Measurements from ENCODE around the gene IMMP2L. TPM values are rescaled to one million over a fixed set of nuclear protein-coding genes. Genes with fewer than 3 reads are reported as not detected.

Gene IMMP2L
- total RNA-seq, 2 experiments from 2014 or later = 14.7 to 15.1 TPM

GRCh38 chr7:111560773-111561653, 1.3 kb downstream of the IMMP2L start:
- ChIA-PET CTCF (interaction anchor here (0.6 kb wide), 1 partner anchor 23 kb away, joined by 3 read pairs; no protein-coding TSS in a partner anchor), POLR2A (no interaction called here)

DNA sequence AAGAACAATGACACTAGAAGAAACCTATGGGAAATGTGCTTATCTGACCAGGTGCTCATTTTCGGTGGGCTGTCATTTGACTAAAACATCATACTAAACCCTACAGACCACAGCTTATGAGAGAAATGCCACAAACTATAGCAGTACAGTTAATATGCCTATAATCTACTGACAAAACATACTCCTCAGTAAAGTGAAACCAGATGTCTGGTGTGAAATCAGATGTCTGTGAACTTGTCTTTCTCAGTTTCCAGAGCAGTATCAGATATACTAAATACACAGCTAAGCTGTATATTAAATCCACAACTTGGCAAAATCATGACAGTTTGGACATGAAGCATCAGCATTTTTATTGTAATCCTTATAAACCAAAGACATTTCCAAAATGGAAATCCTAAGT, 3.3 kb downstream of the IMMP2L start:
- ChIA-PET POLR2A (interaction anchor here (0.9 kb wide), 1 partner anchor 28 kb away, joined by 3 read pairs; no protein-coding TSS in a partner anchor), CTCF (no interaction called here)

DNA sequence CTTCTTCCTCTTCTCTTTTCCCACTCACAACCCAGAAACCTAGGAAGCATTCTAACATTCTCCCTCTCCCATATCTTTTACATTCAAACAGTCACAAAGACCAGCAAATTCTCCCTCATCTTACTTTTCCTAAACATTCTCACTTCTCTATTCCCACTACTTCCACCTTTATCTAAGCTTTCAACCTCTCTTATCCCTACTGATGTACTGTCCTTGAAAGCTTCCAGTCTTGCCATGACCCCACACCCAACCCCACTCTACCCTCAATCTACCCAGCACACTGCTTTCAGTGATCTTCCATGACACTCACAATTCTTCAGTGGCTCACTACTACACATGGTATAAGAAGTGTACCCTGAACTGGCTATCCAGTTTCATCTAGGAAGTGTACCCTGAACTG, 5.3 kb downstream of the IMMP2L start:
- ChIA-PET CTCF (no interaction called here), POLR2A (no interaction called here)

DNA sequence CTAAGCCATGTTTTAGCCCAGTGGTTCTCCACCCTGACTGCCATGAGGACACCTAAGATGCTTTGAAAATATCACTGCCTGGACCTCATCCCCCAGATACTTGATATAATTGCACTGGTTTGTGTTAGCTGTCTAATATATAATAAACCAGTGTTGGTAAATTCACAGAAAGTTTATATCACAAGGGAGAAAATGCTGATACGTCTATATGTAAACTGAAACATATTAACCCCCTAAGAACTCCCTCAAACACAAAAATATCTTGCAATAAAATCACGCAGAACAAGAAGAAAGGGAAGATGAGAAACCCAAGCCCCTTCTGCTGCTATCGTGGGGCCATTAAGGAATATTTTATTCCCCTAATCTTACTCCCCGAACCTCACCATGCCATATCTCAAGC, 8.2 kb downstream of the IMMP2L start:
- ChIA-PET POLR2A (no interaction called here), CTCF (no interaction called here)

GRCh38 chr7:111541067-111541466, 21.2 kb downstream of the IMMP2L start:
- ChIA-PET POLR2A (no interaction called here), CTCF (no interaction called here)

- POLR2A ChIA-PET = no interaction called here
- CTCF ChIA-PET = no interaction called here
Measured at GRCh38 chr7:111540199-111540815, 22.0 kb downstream of the IMMP2L start.

DNA sequence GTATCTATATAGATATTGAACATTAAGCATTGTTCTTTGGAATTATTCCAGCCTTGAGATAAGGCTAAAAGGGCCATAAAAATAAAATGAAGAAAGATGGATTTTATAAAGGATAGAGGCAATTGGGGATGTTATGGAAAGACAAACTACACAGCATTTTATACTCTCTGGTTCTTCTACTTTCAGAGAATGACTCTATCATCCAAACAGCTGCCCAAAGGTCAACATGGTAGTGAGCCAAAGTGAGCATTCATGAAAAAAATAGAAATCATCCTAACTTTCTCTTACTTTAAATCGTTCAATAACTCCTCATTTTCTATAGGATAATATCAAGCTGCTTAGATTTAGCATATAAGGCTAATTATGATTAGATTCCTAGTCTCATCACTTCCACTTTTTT, 25.2 kb downstream of the IMMP2L start:
- POLR2A ChIA-PET = no interaction called here
- CTCF ChIA-PET = no interaction called here

DNA sequence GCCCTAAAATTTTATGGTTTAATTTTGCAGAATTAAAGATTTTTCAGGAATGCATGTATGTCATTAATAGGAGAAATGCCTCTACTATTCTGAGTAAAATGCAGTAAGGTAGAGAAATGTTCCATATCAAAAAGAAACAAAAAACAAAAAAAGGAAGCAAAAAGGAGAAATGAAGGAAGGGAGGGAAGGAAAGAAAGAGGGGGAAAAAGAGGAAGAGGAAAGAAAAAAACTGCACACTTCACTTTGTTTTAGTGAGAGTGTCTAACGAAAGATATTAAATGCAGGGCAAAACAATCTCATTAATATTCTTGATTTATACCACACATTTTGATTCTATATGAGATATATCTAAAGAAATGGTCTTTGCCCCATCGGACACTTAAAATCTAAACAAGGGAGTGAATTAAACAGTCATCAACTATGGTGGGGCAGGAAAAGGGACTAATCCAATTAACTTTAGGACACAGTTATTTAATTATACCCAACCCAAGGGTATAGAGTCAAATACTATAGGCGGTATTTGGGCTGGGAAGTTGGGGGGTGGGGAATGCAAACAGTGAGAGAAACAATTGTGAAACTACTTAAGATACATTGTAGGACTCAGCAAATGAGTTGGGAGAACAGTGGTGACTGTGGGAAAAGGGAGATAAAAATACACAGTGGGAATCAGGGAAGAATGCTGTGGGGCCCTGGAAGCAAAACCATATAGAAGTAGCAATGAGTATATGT, 27.0 kb downstream of the IMMP2L start:
- POLR2A ChIA-PET = no interaction called here

DNA sequence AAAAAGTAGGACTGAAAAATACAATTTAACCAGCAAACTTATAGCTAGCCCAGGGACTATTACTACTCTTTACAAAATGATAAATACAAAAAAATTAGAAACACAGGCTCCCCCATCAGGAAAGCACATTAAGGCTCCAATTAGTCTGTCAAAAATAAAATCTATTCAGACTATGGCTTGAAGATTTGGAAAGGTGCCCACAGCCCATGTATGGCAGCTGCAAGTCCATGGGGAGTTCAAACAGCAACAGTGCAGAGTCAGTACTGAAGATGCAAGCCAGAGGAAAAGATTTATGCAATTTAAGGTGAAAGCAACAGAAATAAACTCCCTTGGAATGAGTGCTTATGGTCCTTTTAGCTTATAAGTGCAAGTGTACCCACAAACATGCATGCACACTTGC, 29.7 kb downstream of the IMMP2L start:
- CTCF ChIA-PET = no interaction called here

More for the DNA sequence above, 27.0 kb downstream of the IMMP2L start:
- CTCF ChIA-PET = no interaction called here

DNA sequence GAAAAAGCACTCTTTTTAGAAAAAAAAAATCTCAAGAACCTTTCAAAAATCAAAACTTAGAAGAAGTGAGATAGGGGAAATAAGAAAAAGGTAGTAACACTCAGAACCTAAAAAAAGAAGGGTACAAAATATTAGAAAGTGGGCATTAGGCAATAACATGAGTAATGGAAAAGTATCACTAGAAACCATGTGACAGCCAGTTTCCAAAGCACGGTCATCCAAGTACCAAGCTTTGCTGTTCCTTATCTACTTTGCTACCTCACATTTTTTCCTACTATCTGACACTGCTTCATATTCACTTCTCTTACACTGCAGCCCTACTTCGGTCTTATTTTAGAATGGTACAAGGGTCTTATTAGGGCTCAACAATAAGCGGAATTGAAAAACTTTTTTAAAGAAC, 30.3 kb downstream of the IMMP2L start:
- ChIA-PET CTCF (no interaction called here), POLR2A (no interaction called here)

More for the DNA sequence above, 29.7 kb downstream of the IMMP2L start:
- POLR2A ChIA-PET = no interaction called here

DNA sequence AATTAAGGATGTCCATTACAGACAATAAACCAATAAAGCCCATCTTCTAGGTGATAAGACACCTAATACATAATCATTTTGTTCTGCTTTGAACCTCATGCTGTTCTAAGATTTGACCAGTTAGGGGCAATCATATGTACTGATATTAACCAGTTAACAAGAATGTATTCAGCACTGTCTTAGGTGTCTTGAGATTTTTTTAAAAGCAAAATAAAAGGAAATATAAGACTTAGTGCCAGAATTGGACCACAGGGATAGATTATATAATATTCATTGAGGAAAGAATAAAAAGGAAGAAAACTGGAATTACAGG, 32.0 kb downstream of the IMMP2L start:
- CTCF ChIA-PET = no interaction called here
- POLR2A ChIA-PET = no interaction called here

GRCh38 chr7:111529507-111530355, 32.6 kb downstream of the IMMP2L start:
- POLR2A ChIA-PET = no interaction called here
- CTCF ChIA-PET = no interaction called here

DNA sequence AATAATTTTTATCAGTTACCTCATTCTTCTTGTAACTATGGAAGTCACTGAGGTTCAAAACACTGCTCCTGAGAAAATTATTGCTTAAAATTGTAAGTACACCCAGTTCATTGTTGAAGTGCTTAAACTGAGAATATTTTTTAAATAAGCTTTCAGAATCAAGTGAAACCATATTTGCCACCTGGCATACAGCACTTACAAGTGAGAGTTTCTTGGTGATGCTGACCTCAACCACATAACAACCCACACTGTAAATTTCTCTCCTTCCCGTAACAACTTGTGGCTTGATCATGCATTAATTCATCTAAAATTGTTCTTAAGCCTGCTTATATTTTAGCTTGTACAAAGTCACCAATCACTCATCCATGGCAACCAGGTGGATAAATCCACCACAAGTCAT, 34.0 kb downstream of the IMMP2L start:
- POLR2A ChIA-PET = no interaction called here
- CTCF ChIA-PET = no interaction called here

- POLR2A ChIA-PET = no interaction called here
- CTCF ChIA-PET = no interaction called here
Measured at GRCh38 chr7:111527545-111527944, 34.7 kb downstream of the IMMP2L start.

DNA sequence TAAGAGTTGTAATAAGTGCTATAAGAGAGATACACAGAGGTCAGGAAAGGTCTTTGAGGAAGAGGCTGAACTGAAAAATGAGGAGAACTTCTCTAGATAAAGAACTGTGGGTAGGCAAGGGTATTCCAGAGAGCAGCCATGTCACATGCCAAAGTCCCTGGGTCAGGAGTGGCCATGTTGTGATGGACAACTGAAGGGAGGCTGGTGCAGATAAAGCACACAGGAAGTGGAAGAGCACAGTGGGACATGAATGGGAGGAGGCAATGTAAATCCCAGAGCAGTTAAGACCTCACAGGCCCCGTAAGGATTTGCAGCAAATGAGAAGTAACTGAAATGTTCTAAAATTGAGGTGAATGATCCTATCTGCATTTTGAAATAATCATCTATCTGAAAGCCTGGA, 37.2 kb downstream of the IMMP2L start:
- CTCF ChIA-PET = no interaction called here

DNA sequence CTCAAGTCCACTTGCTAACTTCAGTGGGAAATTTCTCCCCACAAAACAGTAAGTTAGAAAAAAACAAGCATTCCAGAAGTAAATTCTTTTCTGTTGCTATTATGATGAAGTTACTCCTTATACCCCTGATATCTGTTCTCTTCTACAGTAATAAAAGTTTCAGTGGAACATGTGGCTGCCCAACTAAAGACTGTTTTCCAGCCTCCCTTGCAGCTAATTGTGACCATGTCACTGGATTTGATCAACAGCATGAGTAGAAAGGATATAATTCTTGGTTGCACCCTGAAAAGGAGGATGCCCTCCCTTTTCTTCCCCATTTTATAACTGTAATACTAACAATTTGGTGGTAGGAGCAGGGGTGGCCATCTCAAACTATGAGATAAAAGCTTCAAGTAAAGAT, 40.6 kb downstream of the IMMP2L start:
- CTCF ChIA-PET = no interaction called here
- POLR2A ChIA-PET = no interaction called here

More for the DNA sequence above, 37.2 kb downstream of the IMMP2L start:
- POLR2A ChIA-PET = no interaction called here

GRCh38 chr7:111518264-111518663, 44.0 kb downstream of the IMMP2L start:
- POLR2A ChIA-PET = no interaction called here
- CTCF ChIA-PET = no interaction called here

DNA sequence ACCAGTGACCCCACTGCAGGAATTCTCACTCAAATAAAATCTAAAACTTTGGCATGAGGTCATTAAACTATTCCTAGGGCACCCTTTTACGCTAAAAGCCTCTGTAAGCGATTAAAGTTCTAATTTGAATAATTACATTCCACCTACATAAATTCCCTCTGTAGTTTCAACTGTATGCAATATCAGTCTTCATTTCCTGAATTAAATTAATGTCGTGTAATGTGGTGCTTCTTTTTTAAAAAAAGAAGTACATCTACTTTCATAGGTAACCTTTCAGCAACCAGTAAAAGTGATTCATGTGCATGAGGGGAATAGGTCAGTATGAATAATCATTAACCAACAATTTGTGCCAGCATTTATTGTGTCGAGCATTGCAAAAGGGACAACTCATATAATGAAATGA, 44.7 kb downstream of the IMMP2L start:
- CTCF ChIA-PET = no interaction called here
- POLR2A ChIA-PET = no interaction called here

DNA sequence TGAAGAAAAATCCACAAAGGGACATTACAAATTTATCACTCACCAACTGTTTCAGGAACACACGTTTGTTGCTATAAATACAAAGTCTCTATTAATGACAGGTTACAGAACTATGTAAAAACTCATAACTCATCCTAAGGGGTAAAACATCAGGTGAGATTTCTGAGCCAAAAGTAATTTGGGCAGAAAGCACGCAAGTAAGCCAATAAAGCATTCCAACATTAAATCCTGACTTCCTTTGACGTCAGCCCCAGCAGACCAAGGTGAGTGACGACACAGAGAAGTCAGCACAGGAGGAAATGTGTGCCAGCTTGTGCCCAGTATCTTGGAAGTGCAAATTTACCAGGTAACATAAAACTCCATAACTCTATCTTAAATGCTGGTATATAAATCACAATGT, 45.7 kb downstream of the IMMP2L start:
- ChIA-PET POLR2A (no interaction called here), CTCF (no interaction called here)

DNA sequence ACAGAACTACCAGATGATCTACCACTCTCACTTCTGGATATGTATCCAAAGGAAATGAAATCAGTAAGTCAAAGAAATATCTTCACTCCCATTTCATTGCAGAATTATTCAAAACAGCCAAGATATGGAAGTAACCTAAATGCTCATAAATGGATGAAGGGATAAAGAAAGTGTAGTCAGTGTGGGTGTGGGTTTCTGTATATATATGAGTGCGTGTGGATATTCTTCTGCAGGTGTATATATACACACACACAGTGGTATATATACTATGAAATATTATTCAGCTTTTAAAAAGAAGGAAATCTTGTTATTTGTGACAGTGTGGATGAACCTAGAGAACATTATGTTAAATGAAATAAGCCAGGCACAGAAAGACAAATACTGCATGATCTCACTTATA, 48.7 kb downstream of the IMMP2L start:
- POLR2A ChIA-PET = no interaction called here
- CTCF ChIA-PET = no interaction called here

Data from activated CD8-positive, alpha-beta memory T cell treated with anti-CD3 and anti-CD28 coated beads for 36 hours (primary cell).